Neural progenitor cell (in vitro differentiated cells): ENCODE measurements around the gene NTN3. TPM values are rescaled to one million over a fixed set of nuclear protein-coding genes. Genes with fewer than 3 reads are reported as not detected.

Experiments used
- DNase-seq: peaks from one replicate; pipeline ENCODE4 v3.0.0-alpha.2; 2016; ENCODE audit warnings: low spot score
- H2AFZ ChIP-seq: fragments of 200-600 bp; sonication (generic); replicated peaks from 2 replicates; pipeline ENCODE4 v1.6.1; 2016; ENCODE audit warnings: antibody characterized with exemption
- H3F3A ChIP-seq: fragments of 200-600 bp; sonication (generic); 2 replicates; pipeline ENCODE4 v1.6.1; 2016; ENCODE audit warnings: antibody characterized with exemption, low read depth
- H3K27ac ChIP-seq: fragments of 200-600 bp; sonication (generic); 2 replicates; pipeline ENCODE4 v1.5.1; 2016; ENCODE audit warnings: mild to moderate bottlenecking
- H3K27me3 ChIP-seq: fragments of 200-600 bp; sonication (generic); 2 replicates; pipeline ENCODE4 v1.6.1; 2016; ENCODE audit warnings: mild to moderate bottlenecking, moderate library complexity
- H3K36me3 ChIP-seq: fragments of 200-600 bp; sonication (generic); 2 replicates; pipeline ENCODE4 v1.5.1; 2016
- H3K4me1 ChIP-seq: fragments of 200-600 bp; sonication (generic); 2 replicates; pipeline ENCODE4 v1.6.1; 2016; ENCODE audit warnings: mixed run types
- H3K4me2 ChIP-seq: fragments of 200-600 bp; sonication (generic); 2 replicates; pipeline ENCODE4 v1.6.1; 2016
- H3K4me3 ChIP-seq: fragments of 200-600 bp; sonication (generic); 2 replicates; pipeline ENCODE4 v1.5.1; 2016
- H3K79me2 ChIP-seq: fragments of 200-600 bp; sonication (generic); 2 replicates; pipeline ENCODE4 v1.6.1; 2016; ENCODE audit warnings: low read depth
- H3K9ac ChIP-seq: fragments of 200-600 bp; sonication (generic); 2 replicates; pipeline ENCODE4 v1.6.1; 2016
- H3K9me3 ChIP-seq: fragments of 200-600 bp; sonication (generic); 2 replicates; pipeline ENCODE4 v1.5.1; 2016; ENCODE audit warnings: low read depth
- H4K20me1 ChIP-seq: fragments of 200-600 bp; sonication (generic); 2 replicates; pipeline ENCODE4 v1.6.1; 2016; ENCODE audit warnings: low read depth
- H3K27ac Mint-ChIP-seq: 3 replicates; pipeline ENCODE4 v1.8.0; 2021; ENCODE audit warnings: mixed read lengths
- H3K27me3 Mint-ChIP-seq: 2 replicates; pipeline ENCODE4 v1.8.0; 2022; ENCODE audit warnings: low read depth, mild to moderate bottlenecking, inconsistent platforms, moderate library complexity, mixed read lengths; ENCODE audit not compliant: insufficient read depth
- H3K36me3 Mint-ChIP-seq: 3 replicates; pipeline ENCODE4 v1.8.0; 2021; ENCODE audit warnings: mixed read lengths
- H3K4me1 Mint-ChIP-seq: 3 replicates; pipeline ENCODE4 v1.8.0; 2021; ENCODE audit warnings: mixed read lengths
- H3K4me3 Mint-ChIP-seq: 3 replicates; pipeline ENCODE4 v1.8.0; 2021; ENCODE audit warnings: mild to moderate bottlenecking, moderate library complexity, mixed read lengths
- H3K9me3 Mint-ChIP-seq: 3 replicates; pipeline ENCODE4 v1.8.0; 2020; ENCODE audit warnings: mixed read lengths
- CTCF ChIP-seq: fragments of 200-600 bp; sonication (generic); IDR thresholded peaks from 2 replicates; pipeline ENCODE4 v1.5.1; 2017; ENCODE audit warnings: antibody characterized with exemption, mild to moderate bottlenecking
- EZH2 ChIP-seq: fragments of 200-600 bp; sonication (generic); IDR thresholded peaks from 2 replicates; pipeline ENCODE4 v1.6.1; 2017; ENCODE audit warnings: antibody characterized with exemption, mild to moderate bottlenecking, moderate library complexity
- EZH2phosphoT487 ChIP-seq: fragments of 200-600 bp; sonication (generic); IDR thresholded peaks from 2 replicates; pipeline ENCODE4 v1.6.1; 2017; ENCODE audit warnings: antibody characterized with exemption
- total RNA-seq: library from RNA; depleted of rRNA; stranded (reverse); fragments of >200 nt; gene quantifications from 2 replicates; pipeline ENCODE4 v1.2.3, GENCODE V29; 2015; ENCODE audit warnings: low replicate concordance

Gene NTN3
- total RNA-seq, 1 donor from 2014 or later: 3.6 TPM

- Histone ChIP-seq H3K4me3 (no peak overlapping the region), H3K4me1 (peaks cover 29% of the 10 kb centered on the region)
- H3K4me1 Mint-ChIP-seq: peaks cover 55% of the 10 kb centered on the region
Measured at GRCh38 chr16:2516391-2517240, 45.5 kb downstream of the NTN3 start.

GRCh38 chr16:2517954-2518605 is 47.0 kb downstream of the NTN3 start:
- H3K27me3 ChIP-seq: no peaks in the 10 kb centered on the region
- no peak overlapping the region for H3K27ac Mint-ChIP-seq
- H3K9me3 ChIP-seq: no peaks in the 10 kb centered on the region
- H3K9me3 Mint-ChIP-seq: no peaks in the 10 kb centered on the region
- peaks cover 2% of the 10 kb centered on the region for H3K36me3 Mint-ChIP-seq
- H4K20me1 ChIP-seq: peaks cover 63% of the 10 kb centered on the region
- peaks cover 12% of the 10 kb centered on the region for H3K27me3 Mint-ChIP-seq
- H3K4me3 Mint-ChIP-seq: peak overlapping the region; percentile 72
- no peak overlapping the region for H3K9ac ChIP-seq
- H3K4me2 ChIP-seq: no peak overlapping the region
- H3K4me1 ChIP-seq: peaks cover 15% of the 10 kb centered on the region
- peaks cover 43% of the 10 kb centered on the region for H3K4me1 Mint-ChIP-seq
- no peak overlapping the region for H2AFZ ChIP-seq
- TF ChIP-seq EZH2: no peak
- TF ChIP-seq EZH2phosphoT487: no peak
- no peak for TF ChIP-seq CTCF
- H3K79me2 ChIP-seq: peaks cover 73% of the 10 kb centered on the region
- no peak for DNase-seq
- no peak overlapping the region for H3K4me3 ChIP-seq
- H3K36me3 ChIP-seq: no peaks in the 10 kb centered on the region
- H3K27ac ChIP-seq: no peak overlapping the region
- peaks cover 29% of the 10 kb centered on the region for H3F3A ChIP-seq

More at GRCh38 chr16:2516391-2517240, 45.5 kb downstream of the NTN3 start:
- no peaks in the 10 kb centered on the region for H3K27me3 ChIP-seq
- no peaks in the 10 kb centered on the region for H3K9me3 Mint-ChIP-seq
- peaks cover 69% of the 10 kb centered on the region for H3K79me2 ChIP-seq
- TF ChIP-seq CTCF (no peak), EZH2phosphoT487 (no peak), EZH2 (no peak)
- H3K9ac ChIP-seq: no peak overlapping the region
- peaks cover 36% of the 10 kb centered on the region for H3F3A ChIP-seq
- no peaks in the 10 kb centered on the region for H3K9me3 ChIP-seq
- no peak overlapping the region for H3K27ac ChIP-seq
- peaks cover 15% of the 10 kb centered on the region for H3K27me3 Mint-ChIP-seq
- H2AFZ ChIP-seq: no peak overlapping the region
- no peak overlapping the region for H3K4me2 ChIP-seq
- no peak for DNase-seq
- peaks cover 2% of the 10 kb centered on the region for H3K36me3 Mint-ChIP-seq
- H3K36me3 ChIP-seq: no peaks in the 10 kb centered on the region
- peak overlapping the region; percentile 83 for H3K27ac Mint-ChIP-seq
- H3K4me3 Mint-ChIP-seq: peak overlapping the region; percentile 93
- peaks cover 63% of the 10 kb centered on the region for H4K20me1 ChIP-seq

GRCh38 chr16:2518823-2519710 is 48.0 kb downstream of the NTN3 start:
- Histone ChIP-seq H3K27me3 (no peaks in the 10 kb centered on the region), H3K36me3 (no peaks in the 10 kb centered on the region), H3K4me2 (no peak overlapping the region), H3K27ac (no peak overlapping the region), H3K4me1 (peaks cover 14% of the 10 kb centered on the region), H2AFZ (no peak overlapping the region), H3K9ac (no peak overlapping the region), H3F3A (peaks cover 26% of the 10 kb centered on the region), H3K4me3 (no peak overlapping the region), H3K9me3 (no peaks in the 10 kb centered on the region), H4K20me1 (peaks cover 63% of the 10 kb centered on the region), H3K79me2 (peaks cover 70% of the 10 kb centered on the region)
- Mint-ChIP-seq H3K4me1 (peaks cover 41% of the 10 kb centered on the region), H3K27ac (no peak overlapping the region), H3K9me3 (no peaks in the 10 kb centered on the region), H3K36me3 (peaks cover 2% of the 10 kb centered on the region), H3K4me3 (peak overlapping the region; percentile 82), H3K27me3 (peaks cover 12% of the 10 kb centered on the region)
- no peak for DNase-seq
- TF ChIP-seq EZH2 (no peak), CTCF (no peak), EZH2phosphoT487 (no peak)
